Measurements from ENCODE around the gene KCNN2. TPM values are rescaled to one million over a fixed set of nuclear protein-coding genes. Genes with fewer than 3 reads are reported as not detected.

The KCNN2 gene
- total and polyA plus RNA-seq, 9 of the 15 experiments (the other 6 are each of a cell fraction or from before 2014, with no cell fraction given), result 0.07 TPM; not detected in 8

DNA sequence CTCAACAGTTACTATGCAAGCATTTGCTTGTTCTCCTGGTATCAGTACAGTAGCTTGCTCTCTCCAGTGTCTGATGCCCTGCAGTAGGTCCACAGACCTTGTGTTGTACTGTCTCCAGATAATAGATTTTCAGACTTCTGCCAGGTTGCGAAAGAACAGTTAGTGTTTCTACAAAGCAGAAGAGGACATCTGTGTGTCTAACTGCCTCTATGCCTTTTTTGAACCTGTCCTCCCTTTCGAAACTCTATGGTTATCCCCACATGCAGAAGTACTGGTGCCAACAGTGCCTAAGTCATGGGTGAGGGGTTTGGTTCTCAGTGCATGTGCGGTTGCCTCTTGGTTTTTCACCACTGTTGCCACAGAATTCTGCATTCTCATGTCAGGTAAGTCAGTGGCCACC lies 45.9 kb downstream of the KCNN2 start:
- Histone ChIP-seq H3K27me3 (ENCODE audit: control insufficient read depth in 2 of 2, insufficient read depth in 2 of 2, low read length in 2 of 2) (no peaks in the 10 kb centered on the region), H3K4me1 (replicated peaks in 1 of 2; ENCODE audit: control insufficient read depth in 2 of 2, insufficient read depth in 2 of 2, low read length in 2 of 2) (no peaks in the 10 kb centered on the region), H3K9ac (ENCODE audit: insufficient read depth in 1 of 2, low read depth in 2 of 2, low read length in 2 of 2) (no peak overlapping the region), H3K9me3 (replicated peaks; ENCODE audit: control insufficient read depth, insufficient read depth, low read depth, low read length) (no peaks in the 10 kb centered on the region; the same call in 1 of the 2 replicates), H3K4me3 (no peak overlapping the region), H2AFZ (ENCODE audit: low read depth, low read length) (no peak overlapping the region), H4K20me1 (replicated peaks; ENCODE audit: control insufficient read depth, insufficient read depth, low read length) (no peaks in the 10 kb centered on the region), H3K9me1 (ENCODE audit: control insufficient read depth, insufficient read depth, low read length) (no peaks in the 10 kb centered on the region), H3K27ac (ENCODE audit: extremely low read depth, low read depth, low read length) (no peak overlapping the region), H3K36me3 (ENCODE audit: control insufficient read depth, insufficient read depth, low read length) (no peaks in the 10 kb centered on the region), H3K4me2 (ENCODE audit: insufficient read depth, low read length) (no peak overlapping the region), H3K79me2 (ENCODE audit: control insufficient read depth, insufficient read depth, low read length) (no peaks in the 10 kb centered on the region)
- DNase-seq (ENCODE audit: extremely low read depth in 1 of 4, low spot score in 3 of 4), result no peak
- WGBS (ENCODE audit: insufficient coverage, low coverage, missing lambda C conversion rate), result 0% methylated on average over 3 of the region's 3 CpGs
- in situ Hi-C loops (cut with MboI) (no loop called here), intact Hi-C loops (cut with micrococcal nuclease) (no loop called here)
- no peak for ATAC-seq
- CTCF ChIA-PET (ENCODE audit: low intra/inter-chr PET ratio), result no interaction called here
- FAIRE-seq, result no peak
- no TSS peak for BruUV-seq (replicated peaks)
- POLR2A ChIA-PET, result interaction anchor here (0.7 kb wide), 1 partner anchor 796 kb away, joined by 3 read pairs; no protein-coding TSS in a partner anchor
- TF ChIP-seq, protein P1, sequence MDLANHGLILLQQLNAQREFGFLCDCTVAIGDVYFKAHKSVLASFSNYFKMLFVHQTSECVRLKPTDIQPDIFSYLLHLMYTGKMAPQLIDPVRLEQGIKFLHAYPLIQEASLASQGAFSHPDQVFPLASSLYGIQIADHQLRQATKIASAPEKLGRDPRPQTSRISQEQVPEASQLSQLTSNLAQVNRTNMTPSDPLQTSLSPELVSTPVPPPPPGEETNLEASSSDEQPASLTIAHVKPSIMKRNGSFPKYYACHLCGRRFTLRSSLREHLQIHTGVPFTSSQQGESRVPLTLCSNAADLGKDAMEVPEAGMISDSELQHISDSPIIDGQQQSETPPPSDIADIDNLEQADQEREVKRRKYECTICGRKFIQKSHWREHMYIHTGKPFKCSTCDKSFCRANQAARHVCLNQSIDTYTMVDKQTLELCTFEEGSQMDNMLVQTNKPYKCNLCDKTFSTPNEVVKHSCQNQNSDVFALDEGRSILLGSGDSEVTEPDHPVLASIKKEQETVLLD (IDR thresholded peaks at IDR 0.05), result no peak
- TF ChIP-seq PTTG1 (tag; IDR thresholded peaks at IDR 0.05; ENCODE audit: low read depth) (no peak), CAMTA2 (CRISPR knock-in tag; conservative IDR thresholded peaks at IDR 0.05) (no peak), ZBTB7A (IDR thresholded peaks at IDR 0.05; ENCODE audit: borderline replicate concordance, control insufficient read depth, low read depth, low read length) (no peak), HMG20B (CRISPR knock-in tag; IDR thresholded peaks at IDR 0.05) (no peak), BACH1 (tag; IDR thresholded peaks at IDR 0.05) (no peak), PHTF2 (CRISPR knock-in tag; IDR thresholded peaks at IDR 0.05) (no peak), ZNF785 (CRISPR knock-in tag; IDR thresholded peaks at IDR 0.05) (no peak), MCM2 (IDR thresholded peaks at IDR 0.05; ENCODE audit: low read depth) (no peak), SNRNP70 (optimal IDR thresholded peaks at IDR 0.05; ENCODE audit: low read depth, low read length) (no peak), MECOM (CRISPR knock-in tag; IDR thresholded peaks at IDR 0.05) (no peak), MEF2A (IDR thresholded peaks at IDR 0.05; ENCODE audit: control insufficient read depth, low read depth, low read length) (no peak), ZNF431 (CRISPR knock-in tag; IDR thresholded peaks at IDR 0.05) (no peak), MTA3 (IDR thresholded peaks at IDR 0.05; ENCODE audit: borderline replicate concordance) (no peak), ZZZ3 (IDR thresholded peaks at IDR 0.05) (no peak), MBD2 (IDR thresholded peaks at IDR 0.05; ENCODE audit: borderline replicate concordance, low read depth) (no peak), SRSF7 (optimal IDR thresholded peaks at IDR 0.05; ENCODE audit: low read depth, low read length) (no peak)
- TF ChIP-seq, protein P2, sequence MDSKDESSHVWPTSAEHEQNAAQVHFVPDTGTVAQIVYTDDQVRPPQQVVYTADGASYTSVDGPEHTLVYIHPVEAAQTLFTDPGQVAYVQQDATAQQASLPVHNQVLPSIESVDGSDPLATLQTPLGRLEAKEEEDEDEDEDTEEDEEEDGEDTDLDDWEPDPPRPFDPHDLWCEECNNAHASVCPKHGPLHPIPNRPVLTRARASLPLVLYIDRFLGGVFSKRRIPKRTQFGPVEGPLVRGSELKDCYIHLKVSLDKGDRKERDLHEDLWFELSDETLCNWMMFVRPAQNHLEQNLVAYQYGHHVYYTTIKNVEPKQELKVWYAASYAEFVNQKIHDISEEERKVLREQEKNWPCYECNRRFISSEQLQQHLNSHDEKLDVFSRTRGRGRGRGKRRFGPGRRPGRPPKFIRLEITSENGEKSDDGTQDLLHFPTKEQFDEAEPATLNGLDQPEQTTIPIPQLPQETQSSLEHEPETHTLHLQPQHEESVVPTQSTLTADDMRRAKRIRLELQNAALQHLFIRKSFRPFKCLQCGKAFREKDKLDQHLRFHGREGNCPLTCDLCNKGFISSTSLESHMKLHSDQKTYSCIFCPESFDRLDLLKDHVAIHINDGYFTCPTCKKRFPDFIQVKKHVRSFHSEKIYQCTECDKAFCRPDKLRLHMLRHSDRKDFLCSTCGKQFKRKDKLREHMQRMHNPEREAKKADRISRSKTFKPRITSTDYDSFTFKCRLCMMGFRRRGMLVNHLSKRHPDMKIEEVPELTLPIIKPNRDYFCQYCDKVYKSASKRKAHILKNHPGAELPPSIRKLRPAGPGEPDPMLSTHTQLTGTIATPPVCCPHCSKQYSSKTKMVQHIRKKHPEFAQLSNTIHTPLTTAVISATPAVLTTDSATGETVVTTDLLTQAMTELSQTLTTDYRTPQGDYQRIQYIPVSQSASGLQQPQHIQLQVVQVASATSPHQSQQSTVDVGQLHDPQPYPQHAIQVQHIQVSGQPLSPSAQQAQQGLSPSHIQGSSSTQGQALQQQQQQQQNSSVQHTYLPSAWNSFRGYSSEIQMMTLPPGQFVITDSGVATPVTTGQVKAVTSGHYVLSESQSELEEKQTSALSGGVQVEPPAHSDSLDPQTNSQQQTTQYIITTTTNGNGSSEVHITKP (IDR thresholded peaks at IDR 0.05; ENCODE audit: partially characterized antibody), result no peak
- TF ChIP-seq, protein P3, sequence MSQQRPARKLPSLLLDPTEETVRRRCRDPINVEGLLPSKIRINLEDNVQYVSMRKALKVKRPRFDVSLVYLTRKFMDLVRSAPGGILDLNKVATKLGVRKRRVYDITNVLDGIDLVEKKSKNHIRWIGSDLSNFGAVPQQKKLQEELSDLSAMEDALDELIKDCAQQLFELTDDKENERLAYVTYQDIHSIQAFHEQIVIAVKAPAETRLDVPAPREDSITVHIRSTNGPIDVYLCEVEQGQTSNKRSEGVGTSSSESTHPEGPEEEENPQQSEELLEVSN (IDR thresholded peaks at IDR 0.05; ENCODE audit: borderline replicate concordance in 1 of 2, extremely low read depth in 1 of 2, insufficient read depth in 1 of 2, insufficient read length in 1 of 2, low read depth in 1 of 2, low read length in 1 of 2, poor library complexity in 1 of 2, severe bottlenecking in 1 of 2), result no peak

All from K562 (cell line).